ENCODE results near the gene CRPPA.
"Not testable (repeated sequence)": the region's sequence is repeated elsewhere in the genome, so short reads cannot be mapped to it uniquely, and the experiment has no call there.

Gene CRPPA

GRCh38 chr7:16397501-16398145 lies 23.7 kb downstream of the CRPPA start:
- DNase-seq (ENCODE audit: low read depth in 3 of 3) = no peak

- no peak for DNase-seq (ENCODE audit: low read depth in 3 of 3)
These were observed 24.4 kb downstream of the CRPPA start for GRCh38 chr7:16396766-16397500.

- no peak for DNase-seq (ENCODE audit: low read depth in 3 of 3)
These were observed 26.2 kb downstream of the CRPPA start for GRCh38 chr7:16395121-16395520.

- DNase-seq (ENCODE audit: low read depth in 3 of 3) = no peak
These were observed 27.4 kb downstream of the CRPPA start for GRCh38 chr7:16393862-16394422.

- no peak for DNase-seq (ENCODE audit: low read depth in 3 of 3)
These were observed 28.3 kb downstream of the CRPPA start for GRCh38 chr7:16392990-16393523.

GRCh38 chr7:16383786-16384185 lies 37.6 kb downstream of the CRPPA start:
- not testable (repeated sequence) for DNase-seq (ENCODE audit: low read depth in 3 of 3)

- DNase-seq (ENCODE audit: low read depth in 3 of 3) = not testable (repeated sequence)
These were observed 38.2 kb downstream of the CRPPA start for GRCh38 chr7:16383103-16383502.

All from stimulated activated CD4-positive, alpha-beta T cell treated with anti-CD3 and anti-CD28 coated beads, TNF-alpha, amount 100 ng/mL, for 24 hours (primary cell).